Omental fat pad (tissue), 4 donors: ENCODE data around the gene MTCL1. TPM values are rescaled to one million over a fixed set of nuclear protein-coding genes. Genes with fewer than 3 reads are reported as not detected.

Source experiments
- ATAC-seq: fragments of 150-250 bp; one replicate; pipeline ENCODE4 v1.9.1; 2016; ENCODE audit warnings: mild to moderate bottlenecking, moderate library complexity; ENCODE audit not compliant: low FRiP score
- DNase-seq: peaks from one replicate; pipeline ENCODE4 v3.0.0-alpha.2; 2019; ENCODE audit warnings: low spot score
- total RNA-seq, 4 donors: library from RNA; depleted of rRNA; stranded (reverse); fragments of >200 nt; gene quantifications; one replicate each; pipeline ENCODE4 v1.1.0, GENCODE V29; 2016
- TF ChIP-seq, protein P1 (sequence below), 3 donors: fragments of 450-650 bp; IDR thresholded peaks; one replicate each; pipeline ENCODE4 v1.5.1; 2016 to 2017; ENCODE audit warnings: antibody characterized with exemption in 3 of 3, mild to moderate bottlenecking in 3 of 3, moderate library complexity in 2 of 3

The MTCL1 gene
- total RNA-seq, 4 donors from 2014 or later = 1.6 to 3.5 (median 2.0) TPM

DNA sequence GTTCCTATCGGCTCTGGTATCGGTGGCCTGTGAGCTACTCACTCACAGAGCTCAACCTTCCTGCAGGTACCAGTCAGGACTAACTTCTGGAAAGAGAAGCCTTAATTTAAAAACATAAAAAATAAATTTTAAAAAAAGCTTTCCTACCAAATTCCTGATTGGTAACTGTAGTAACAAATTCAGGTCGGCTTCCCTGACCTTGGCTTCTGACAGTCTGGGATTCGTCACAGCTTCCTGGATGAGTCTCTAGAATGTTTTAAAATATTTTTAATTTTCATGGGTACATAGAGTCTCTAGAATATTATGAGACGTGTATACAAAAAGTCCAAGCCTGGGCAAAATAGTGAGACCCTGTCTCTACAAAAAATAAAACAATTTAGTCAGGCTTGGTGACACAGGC is 45.0 kb upstream of the MTCL1 start:
- TF ChIP-seq, protein P1, sequence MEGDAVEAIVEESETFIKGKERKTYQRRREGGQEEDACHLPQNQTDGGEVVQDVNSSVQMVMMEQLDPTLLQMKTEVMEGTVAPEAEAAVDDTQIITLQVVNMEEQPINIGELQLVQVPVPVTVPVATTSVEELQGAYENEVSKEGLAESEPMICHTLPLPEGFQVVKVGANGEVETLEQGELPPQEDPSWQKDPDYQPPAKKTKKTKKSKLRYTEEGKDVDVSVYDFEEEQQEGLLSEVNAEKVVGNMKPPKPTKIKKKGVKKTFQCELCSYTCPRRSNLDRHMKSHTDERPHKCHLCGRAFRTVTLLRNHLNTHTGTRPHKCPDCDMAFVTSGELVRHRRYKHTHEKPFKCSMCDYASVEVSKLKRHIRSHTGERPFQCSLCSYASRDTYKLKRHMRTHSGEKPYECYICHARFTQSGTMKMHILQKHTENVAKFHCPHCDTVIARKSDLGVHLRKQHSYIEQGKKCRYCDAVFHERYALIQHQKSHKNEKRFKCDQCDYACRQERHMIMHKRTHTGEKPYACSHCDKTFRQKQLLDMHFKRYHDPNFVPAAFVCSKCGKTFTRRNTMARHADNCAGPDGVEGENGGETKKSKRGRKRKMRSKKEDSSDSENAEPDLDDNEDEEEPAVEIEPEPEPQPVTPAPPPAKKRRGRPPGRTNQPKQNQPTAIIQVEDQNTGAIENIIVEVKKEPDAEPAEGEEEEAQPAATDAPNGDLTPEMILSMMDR (IDR thresholded peaks at IDR 0.05) = no peak
- ATAC-seq = no peak

DNA sequence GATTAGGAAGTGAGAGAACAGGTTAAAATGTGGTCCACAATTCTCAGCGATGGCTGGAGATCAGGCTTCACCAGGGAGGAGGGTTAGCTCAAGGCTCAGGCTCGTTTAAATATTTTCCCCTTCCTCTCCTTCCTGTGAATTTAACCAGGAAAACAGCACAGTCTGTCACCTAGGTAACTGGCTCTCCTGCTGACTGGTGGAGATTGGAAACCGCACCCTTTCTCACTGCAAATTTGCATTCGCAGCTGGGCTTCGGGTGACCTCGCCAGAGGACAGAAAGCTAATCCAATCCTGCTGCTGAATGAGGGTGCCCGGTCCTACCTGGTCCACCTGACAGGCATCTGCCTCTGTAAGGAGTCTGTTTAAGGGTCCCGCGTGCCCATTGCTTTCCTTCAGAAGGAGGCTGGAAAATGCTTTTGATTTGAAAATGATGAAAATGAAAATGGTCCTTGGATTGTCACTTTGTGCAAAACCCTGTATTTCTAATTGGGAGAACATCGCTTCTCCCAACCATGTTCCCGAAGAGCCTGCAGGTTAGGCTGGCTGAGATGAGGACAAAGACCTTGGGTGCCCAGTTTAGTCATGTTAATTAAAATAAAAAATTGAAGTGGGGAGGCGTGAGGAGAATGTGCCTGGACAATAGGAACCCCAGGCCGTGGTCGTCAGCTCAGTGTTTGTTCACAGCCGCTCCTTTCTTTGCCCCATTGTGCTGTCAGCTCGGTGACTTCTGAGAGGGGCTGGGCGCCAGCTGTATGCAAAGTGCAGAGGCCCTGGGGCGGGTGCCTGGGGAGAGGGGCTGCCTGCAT is 43.4 kb upstream of the MTCL1 start:
- TF ChIP-seq, protein P1 (IDR thresholded peaks at IDR 0.05) = no peak
- ATAC-seq (no peak), DNase-seq (no peak)

More for the DNA sequence above, 45.0 kb upstream of the MTCL1 start:
- no peak for DNase-seq

DNA sequence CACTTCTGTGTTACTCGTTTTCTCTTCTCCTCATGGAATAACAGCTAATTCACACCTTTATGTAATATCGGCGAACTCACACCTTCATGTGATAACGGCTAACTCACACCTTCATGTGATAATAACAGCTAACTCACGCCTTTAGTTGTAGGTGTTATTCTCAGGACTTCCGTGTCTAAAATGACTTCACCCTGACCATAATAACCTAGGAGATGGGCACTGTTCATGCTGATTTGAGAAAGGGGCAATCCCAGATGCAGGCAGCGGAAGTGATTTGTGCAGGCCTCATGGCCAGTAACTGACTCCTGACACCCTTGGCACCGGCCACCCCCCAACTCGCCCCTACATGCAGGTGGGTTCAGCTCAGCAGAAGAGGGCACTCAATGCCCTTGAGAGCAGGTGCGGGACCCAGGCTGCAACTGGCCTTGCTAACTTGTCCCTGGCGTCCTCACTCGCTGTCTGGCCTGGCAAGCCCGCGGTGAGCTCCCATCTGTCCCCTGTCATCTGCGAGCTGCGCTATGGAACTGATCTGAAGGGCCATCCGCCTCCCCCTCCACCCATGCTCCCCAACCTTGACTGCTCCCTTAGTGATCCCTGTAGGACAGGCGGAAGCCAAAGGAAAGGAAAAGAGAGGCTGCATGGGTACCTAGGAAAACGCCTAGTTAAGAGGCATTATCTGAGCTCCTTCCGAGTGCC is 42.6 kb upstream of the MTCL1 start:
- TF ChIP-seq, protein P1 (IDR thresholded peaks at IDR 0.05) = no peak
- DNase-seq (no peak), ATAC-seq (no peak)

DNA sequence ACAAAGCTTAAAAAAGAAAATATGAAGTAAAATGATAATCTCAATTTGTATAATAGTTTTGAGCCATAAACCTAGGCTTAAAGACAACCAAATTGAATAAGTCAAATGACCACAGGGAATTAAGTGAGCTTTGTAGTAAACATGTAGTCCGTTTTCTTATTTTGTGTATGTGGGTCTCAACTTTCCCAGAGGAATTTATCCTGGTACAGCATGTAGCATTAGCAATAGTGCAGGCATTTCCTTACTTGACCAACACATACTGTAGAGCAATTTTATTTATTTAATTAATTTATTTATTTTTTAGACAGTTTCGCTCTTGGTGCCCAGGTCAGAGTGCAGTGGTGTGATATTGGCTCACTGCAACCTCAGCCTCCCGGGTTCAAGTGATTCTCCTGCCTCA is 37.5 kb upstream of the MTCL1 start:
- TF ChIP-seq, protein P1 (IDR thresholded peaks at IDR 0.05) = no peak
- ATAC-seq (no peak), DNase-seq (no peak)

DNA sequence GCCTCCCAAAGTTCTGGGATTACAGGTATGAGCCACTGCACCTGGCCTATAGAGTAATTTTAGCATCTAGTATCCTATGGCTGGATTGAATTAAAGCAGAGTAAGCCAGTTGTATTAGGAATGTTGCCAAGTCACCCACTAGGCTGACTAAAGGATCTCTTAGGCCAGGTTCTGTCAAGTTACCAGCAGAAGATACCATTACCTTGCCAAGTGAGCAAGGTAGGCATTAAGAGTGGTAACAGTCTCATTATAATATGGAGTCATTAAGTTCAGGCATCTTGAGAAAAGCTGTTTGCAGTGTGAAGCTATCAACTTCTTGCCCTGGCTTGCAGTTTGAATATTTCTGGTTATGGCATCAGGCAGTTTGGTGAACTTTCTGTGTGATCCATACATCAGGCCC is 37.0 kb upstream of the MTCL1 start:
- DNase-seq (no peak), ATAC-seq (no peak)
- TF ChIP-seq, protein P1 (IDR thresholded peaks at IDR 0.05) = no peak

DNA sequence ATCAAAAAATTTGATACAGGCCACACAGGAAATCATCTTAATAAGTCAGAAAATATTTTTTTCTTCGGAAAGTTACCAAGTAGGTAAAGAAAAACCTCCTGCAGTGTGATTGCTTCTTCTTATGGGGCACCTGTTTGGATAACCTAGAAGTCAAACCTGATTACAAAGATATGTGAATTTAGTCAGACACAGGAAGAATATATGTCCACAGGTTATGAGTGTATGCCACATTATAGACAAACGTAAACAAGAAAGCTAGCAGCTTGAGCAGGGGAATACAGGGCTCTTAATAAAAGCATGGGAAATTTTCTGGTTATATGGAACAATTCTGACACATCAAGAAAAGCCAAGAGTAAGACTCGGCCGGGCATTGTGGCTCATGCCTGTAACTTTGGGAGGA is 35.8 kb upstream of the MTCL1 start:
- TF ChIP-seq, protein P1 (IDR thresholded peaks at IDR 0.05) = no peak
- DNase-seq (no peak), ATAC-seq (no peak)
